Measurements from ENCODE around the gene TOM1L1. TPM values are rescaled to one million over a fixed set of nuclear protein-coding genes. Genes with fewer than 3 reads are reported as not detected.

The TOM1L1 gene
- polyA plus RNA-seq, 1 experiment, result 37.8 TPM

DNA sequence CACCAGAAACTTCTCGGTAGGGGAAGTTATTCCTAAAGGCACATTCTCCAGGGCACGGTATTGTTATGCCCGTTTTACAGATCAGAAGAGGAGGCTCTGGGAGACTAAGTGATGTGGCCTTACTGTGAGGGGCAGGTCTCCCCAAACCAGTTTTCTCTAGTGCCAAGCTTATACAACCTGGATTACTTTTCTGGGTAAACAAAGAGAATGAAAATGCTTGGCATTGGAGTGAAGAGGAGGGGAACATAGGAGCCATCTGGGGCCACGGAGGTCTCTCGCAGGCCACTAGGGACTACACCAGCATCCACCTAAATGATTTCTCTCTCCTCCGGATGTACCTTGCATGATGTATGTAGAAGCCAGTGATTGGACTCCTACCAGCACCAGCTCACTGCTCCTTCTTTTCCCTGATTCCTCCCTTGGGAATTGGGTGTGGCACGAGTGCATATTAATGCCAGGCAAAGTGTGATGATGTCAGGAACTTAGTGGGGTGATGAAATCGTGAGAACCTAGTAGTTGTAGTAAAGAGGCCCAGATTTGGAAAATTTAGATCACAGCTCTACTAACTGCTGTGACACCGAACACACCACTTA, 674 bp downstream of the TOM1L1 start:
- Histone ChIP-seq H3K27ac (ENCODE audit: low read depth, low read length) (no peak overlapping the region), H3K4me3 (ENCODE audit: low read depth, low read length) (peak overlapping the region; percentile 89), H3K27me3 (ENCODE audit: control insufficient read depth, insufficient read depth, low read length) (no peaks in the 10 kb centered on the region), H3K9me3 (ENCODE audit: control insufficient read depth, insufficient read depth, low read length) (no peaks in the 10 kb centered on the region)
- TF ChIP-seq, protein P1, sequence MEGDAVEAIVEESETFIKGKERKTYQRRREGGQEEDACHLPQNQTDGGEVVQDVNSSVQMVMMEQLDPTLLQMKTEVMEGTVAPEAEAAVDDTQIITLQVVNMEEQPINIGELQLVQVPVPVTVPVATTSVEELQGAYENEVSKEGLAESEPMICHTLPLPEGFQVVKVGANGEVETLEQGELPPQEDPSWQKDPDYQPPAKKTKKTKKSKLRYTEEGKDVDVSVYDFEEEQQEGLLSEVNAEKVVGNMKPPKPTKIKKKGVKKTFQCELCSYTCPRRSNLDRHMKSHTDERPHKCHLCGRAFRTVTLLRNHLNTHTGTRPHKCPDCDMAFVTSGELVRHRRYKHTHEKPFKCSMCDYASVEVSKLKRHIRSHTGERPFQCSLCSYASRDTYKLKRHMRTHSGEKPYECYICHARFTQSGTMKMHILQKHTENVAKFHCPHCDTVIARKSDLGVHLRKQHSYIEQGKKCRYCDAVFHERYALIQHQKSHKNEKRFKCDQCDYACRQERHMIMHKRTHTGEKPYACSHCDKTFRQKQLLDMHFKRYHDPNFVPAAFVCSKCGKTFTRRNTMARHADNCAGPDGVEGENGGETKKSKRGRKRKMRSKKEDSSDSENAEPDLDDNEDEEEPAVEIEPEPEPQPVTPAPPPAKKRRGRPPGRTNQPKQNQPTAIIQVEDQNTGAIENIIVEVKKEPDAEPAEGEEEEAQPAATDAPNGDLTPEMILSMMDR (IDR thresholded peaks at IDR 0.05; ENCODE audit: low read depth, low read length), result no peak
- ChIA-PET CTCF (interaction anchor here (1.4 kb wide), 1 partner anchor 10 kb away, joined by 4 read pairs; no protein-coding TSS in a partner anchor), POLR2A (no interaction called here)
- DNase-seq (ENCODE audit: low read depth, low spot score), result no peak

DNA sequence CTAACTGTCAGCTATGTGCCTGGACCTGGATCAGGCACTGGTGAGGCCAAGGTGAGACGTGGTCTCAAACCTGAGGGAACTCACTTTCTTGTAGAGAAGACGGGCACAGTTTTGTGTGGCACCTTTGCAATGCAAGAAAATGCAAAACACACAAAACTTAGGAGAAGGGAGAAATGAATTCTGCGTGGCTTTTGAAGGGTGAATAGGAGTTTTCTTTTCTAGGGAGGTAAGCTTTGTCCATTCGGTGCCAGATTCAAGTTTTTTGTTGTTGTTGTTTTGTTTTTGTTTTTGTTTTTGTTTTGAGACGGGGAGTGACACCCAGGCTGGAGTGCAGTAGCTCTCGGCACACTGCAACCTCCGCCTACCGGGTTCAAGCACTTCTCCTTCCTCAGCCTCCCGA, 1.4 kb downstream of the TOM1L1 start:
- no peaks in the 10 kb centered on the region for H3K9me3 ChIP-seq (ENCODE audit: control insufficient read depth, insufficient read depth, low read length)
- DNase-seq (ENCODE audit: low read depth, low spot score), result no peak
- TF ChIP-seq, protein P1 (IDR thresholded peaks at IDR 0.05; ENCODE audit: low read depth, low read length), result no peak
- H3K27me3 ChIP-seq (ENCODE audit: control insufficient read depth, insufficient read depth, low read length), result no peaks in the 10 kb centered on the region
- no peak overlapping the region for H3K4me3 ChIP-seq (ENCODE audit: low read depth, low read length)
- CTCF ChIA-PET, result interaction anchor here (1.4 kb wide), 1 partner anchor 11 kb away, joined by 4 read pairs; no protein-coding TSS in a partner anchor
- no peak overlapping the region for H3K27ac ChIP-seq (ENCODE audit: low read depth, low read length)
- POLR2A ChIA-PET, result no interaction called here

DNA sequence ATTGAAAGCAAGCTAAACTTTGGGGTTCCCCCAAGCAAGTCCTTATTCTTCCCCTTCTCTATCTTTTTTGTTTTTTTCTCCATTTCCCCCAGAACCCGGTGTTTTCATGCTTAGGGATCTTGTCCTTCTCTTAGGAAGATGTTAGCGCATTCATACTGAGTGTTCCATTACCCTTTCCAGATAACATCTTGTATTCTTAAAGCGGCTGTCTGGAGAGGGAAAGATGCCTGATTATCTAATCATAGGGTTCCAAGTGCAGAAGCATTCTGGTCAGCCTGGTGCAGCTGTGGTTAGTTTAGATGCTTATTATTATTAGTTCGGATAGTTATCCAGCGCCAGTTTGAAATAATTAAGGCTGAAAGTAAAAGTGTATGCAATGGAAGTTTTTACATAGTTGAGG, 2.0 kb downstream of the TOM1L1 start:
- Histone ChIP-seq H3K4me3 (ENCODE audit: low read depth, low read length) (no peak overlapping the region), H3K27me3 (ENCODE audit: control insufficient read depth, insufficient read depth, low read length) (no peaks in the 10 kb centered on the region), H3K9me3 (ENCODE audit: control insufficient read depth, insufficient read depth, low read length) (no peaks in the 10 kb centered on the region), H3K27ac (ENCODE audit: low read depth, low read length) (no peak overlapping the region)
- CTCF ChIA-PET, result no interaction called here
- no peak for DNase-seq (ENCODE audit: low read depth, low spot score)
- POLR2A ChIA-PET, result no interaction called here
- TF ChIP-seq, protein P1 (IDR thresholded peaks at IDR 0.05; ENCODE audit: low read depth, low read length), result no peak

- POLR2A ChIA-PET, result no interaction called here
- Histone ChIP-seq H3K27ac (ENCODE audit: low read depth, low read length) (no peak overlapping the region), H3K27me3 (ENCODE audit: control insufficient read depth, insufficient read depth, low read length) (no peaks in the 10 kb centered on the region), H3K4me3 (ENCODE audit: low read depth, low read length) (no peak overlapping the region), H3K9me3 (ENCODE audit: control insufficient read depth, insufficient read depth, low read length) (no peaks in the 10 kb centered on the region)
- CTCF ChIA-PET, result no interaction called here
- TF ChIP-seq, protein P1 (IDR thresholded peaks at IDR 0.05; ENCODE audit: low read depth, low read length), result no peak
- DNase-seq (ENCODE audit: low read depth, low spot score), result no peak
These were observed 2.7 kb downstream of the TOM1L1 start for GRCh38 chr17:54903375-54903774.

- POLR2A ChIA-PET, result no interaction called here
- Histone ChIP-seq H3K4me3 (ENCODE audit: low read depth, low read length) (no peak overlapping the region), H3K27me3 (ENCODE audit: control insufficient read depth, insufficient read depth, low read length) (no peaks in the 10 kb centered on the region), H3K27ac (ENCODE audit: low read depth, low read length) (no peak overlapping the region), H3K9me3 (ENCODE audit: control insufficient read depth, insufficient read depth, low read length) (no peaks in the 10 kb centered on the region)
- no peak for DNase-seq (ENCODE audit: low read depth, low spot score)
- CTCF ChIA-PET, result no interaction called here
- TF ChIP-seq, protein P1 (IDR thresholded peaks at IDR 0.05; ENCODE audit: low read depth, low read length), result no peak
These were observed 6.0 kb downstream of the TOM1L1 start for GRCh38 chr17:54906683-54907082.
